ENCODE measurements around the gene SLC15A4.
"Not testable (repeated sequence)": the region's sequence is repeated elsewhere in the genome, so short reads cannot be mapped to it uniquely, and the experiment has no call there.

Gene SLC15A4

DNA sequence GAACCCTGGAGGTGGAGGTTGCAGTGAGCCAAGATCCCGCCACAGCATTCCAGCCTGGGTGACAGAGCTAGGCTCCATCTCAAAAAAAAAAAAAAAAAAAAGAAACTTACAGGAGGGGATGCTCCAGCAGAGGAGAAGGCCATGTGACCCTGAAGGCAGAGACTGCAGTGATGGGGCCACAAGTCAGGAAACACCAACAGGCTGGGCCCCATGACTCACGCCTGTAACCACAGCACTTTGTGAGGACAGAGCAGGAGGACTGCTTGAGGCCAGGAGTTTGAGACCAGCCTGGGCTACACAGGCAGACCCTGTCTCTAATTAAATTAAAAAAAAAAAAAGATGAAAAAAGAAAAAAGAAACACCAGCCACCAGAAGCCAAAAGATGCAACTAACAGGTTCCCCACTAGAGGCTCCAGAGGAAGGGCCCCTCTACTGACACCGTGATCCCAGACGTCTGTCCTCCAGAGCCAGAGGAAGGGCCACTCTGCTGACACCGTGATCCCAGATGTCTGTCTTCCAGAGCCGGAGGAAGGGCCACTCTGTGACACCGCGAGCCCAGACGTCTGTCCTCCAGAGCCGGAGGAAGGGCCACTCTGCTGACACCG, 20.4 kb upstream of the SLC15A4 start:
- DNase-seq (ENCODE audit: low read depth), result no peak

DNA sequence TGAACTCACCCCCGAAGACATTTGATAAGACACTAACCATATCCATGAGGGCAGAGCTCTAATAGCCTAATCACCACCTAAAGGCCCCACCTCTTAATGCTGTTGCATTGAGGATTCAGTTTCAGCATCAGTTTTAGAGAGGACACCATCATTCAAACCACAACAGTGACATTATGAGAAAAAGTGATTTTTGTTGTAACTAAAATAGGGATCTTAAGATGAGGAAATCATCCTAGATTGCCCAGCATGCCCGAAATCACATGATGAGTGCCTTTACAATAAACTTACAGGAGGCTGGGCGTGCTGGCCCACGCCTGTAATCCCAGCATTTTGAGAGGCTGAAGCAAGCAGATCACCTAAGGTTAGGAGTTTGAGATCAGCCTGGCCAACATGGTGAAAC, 19.8 kb upstream of the SLC15A4 start:
- DNase-seq (ENCODE audit: low read depth), result no peak

- DNase-seq (ENCODE audit: low read depth), result no peak
Measured at GRCh38 chr12:128842579-128842978, 18.8 kb upstream of the SLC15A4 start.

GRCh38 chr12:128840862-128841468, 17.2 kb upstream of the SLC15A4 start:
- DNase-seq (ENCODE audit: low read depth), result no peak

GRCh38 chr12:128839885-128840284, 16.1 kb upstream of the SLC15A4 start:
- DNase-seq (ENCODE audit: low read depth), result not testable (repeated sequence)

DNA sequence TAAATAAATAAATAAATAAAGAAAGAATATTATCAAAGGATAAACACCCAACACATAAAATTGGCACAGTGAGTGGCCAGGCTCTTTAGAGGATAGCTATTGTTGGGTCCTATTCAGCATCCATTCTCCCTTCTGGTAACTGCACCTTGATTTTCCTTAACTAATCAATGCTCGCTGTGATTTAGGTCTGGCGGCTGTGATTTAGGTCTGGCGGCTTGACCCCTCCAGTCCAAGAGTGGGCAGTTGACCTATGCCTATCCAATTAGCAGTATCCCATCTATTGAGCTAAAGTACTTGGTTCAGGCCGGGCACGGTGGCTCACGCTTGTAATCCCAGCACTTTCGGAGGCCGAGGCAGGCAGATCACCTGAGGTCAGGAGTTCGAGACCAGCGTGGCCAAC, 9.7 kb upstream of the SLC15A4 start:
- no peak for DNase-seq (ENCODE audit: low read depth)

- DNase-seq (ENCODE audit: low read depth), result no peak
Measured at GRCh38 chr12:128830505-128830893, 6.7 kb upstream of the SLC15A4 start.

DNA sequence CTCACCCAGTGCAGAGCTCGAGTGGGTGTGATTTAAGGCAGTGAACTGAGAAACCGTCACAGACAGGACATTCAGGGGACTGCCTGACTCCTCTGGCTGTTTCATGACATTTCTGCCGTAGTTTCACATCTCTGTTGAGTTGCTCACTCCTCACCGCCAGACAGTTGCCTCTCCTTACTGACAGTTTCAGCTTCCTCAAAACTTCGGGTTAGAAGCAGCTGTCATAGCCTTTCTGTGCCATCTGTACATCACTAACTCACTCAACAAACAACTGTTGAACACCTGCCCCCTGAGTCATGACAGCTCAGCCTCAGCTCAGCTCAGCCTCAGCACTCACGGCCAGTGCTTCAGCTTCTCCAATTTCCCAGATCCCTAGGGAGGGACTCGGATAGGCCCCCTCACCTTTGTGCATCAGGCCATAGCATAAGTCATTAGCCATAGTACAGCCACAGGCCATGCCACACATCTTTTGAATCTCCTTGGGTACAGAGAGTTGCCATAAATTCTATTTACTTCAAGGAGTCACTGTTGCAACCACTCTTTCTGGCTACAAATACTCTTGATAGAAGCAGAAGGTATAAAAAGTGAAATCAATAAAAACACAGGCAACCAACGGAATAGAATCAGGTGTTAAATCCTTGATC, 6.2 kb upstream of the SLC15A4 start:
- no peak for DNase-seq (ENCODE audit: low read depth)

DNA sequence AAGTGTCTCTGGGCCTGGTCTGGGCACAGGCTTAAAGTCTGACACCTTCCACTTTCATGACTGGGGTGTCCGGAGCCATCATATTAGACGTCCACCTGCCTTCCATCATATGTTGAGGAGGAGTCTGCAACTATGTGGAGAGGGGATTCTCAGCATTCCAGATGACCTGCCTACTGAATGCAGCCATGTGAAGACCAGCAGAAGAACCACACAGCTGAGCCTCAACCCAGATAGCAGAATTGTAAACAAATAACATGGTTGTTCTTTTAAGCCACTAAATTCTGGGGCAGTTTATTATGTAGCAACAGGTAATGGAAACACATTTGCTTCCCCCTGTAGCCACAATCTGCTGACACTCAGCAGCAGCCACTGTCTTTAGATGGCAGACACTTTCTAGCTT, 4.0 kb upstream of the SLC15A4 start:
- no peak for DNase-seq (ENCODE audit: low read depth)

DNA sequence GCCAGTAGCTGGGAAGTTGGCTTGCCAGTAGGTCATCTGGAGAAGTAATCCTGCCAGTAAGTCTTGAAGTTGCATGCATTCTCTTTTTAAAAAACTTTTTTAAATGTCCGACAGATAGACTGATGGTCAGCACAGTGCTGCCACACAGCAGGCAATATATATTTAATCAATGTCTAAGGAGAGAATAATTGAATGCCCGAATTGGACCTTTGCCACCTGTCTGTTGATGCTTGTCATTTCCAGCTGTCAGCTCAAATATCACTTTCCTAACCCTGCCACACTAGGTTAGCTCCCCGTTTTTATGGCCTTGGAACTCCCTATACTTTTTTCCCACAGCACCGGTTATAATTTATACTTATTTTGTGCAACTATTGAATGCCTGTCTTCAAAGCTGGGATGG, 2.1 kb upstream of the SLC15A4 start:
- no peak for DNase-seq (ENCODE audit: low read depth)

DNA sequence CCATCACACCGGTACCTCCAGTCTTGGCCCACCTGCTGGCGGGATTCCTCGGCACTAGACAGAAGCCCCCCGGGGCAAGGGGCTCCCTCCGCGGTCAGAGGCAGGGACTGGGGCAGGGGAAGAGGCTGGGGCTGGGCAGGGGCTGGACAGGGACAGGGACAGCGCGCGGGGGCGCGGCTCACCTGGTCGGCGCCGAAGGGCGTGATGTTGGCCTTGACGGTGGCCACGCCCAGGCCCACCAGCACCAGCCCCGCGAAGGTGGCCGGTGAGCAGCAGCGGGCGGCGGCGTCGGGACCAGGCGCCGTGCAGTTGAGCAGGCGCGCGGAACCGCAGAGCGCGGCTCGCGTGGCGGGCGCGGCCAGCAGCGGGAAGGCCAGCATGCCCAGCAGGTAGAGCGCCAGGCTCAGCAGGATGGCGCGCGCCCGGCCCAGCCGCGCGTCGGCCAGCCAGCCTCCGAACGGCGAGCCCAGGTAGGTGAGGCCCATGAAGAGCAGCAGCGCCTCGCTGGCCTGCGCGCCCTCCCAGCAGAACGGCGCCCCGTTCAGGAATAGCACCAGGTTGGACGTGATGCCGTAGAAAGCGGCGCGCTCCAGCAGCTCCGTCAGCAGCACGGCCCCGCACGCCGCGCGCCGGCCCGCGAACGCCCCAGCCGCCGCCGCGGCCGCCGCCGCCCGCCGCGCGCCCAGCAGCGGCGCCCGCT, 392 bp downstream of the SLC15A4 start:
- no peak for DNase-seq (ENCODE audit: low read depth)

DNA sequence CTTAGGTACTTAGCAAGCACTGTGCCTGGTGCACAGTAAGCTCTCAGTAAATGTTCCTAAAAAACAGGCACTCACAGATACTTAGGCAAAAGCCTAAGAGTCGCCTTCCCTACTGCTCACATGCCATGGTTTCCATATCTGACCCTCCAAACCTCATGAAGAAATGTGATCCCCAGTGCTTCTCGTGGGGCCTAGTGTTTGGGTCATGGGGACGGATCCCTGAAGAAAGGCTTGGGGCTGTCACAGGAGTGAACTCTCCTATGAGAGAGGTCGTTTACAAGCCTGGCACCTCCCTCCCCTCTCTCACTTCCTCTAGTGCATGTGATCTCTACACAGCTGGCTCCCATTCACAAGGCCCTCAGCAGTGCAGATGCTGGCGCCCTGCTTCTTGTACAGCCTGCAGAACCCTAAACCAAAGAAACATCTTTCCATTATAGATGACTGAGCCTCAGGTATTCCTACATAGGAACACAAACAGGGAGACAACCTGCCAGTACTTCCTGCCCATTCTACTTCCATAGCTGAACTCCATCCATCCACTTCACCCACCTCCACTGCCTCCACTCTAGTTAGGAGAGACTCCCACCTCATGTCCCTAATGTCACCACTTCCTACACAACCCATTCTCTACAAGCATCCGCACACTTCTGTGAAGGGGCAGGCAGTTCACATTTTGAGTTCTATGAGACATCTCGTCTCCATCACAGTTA, 2.9 kb downstream of the SLC15A4 start:
- no peak for DNase-seq (ENCODE audit: low read depth)

DNA sequence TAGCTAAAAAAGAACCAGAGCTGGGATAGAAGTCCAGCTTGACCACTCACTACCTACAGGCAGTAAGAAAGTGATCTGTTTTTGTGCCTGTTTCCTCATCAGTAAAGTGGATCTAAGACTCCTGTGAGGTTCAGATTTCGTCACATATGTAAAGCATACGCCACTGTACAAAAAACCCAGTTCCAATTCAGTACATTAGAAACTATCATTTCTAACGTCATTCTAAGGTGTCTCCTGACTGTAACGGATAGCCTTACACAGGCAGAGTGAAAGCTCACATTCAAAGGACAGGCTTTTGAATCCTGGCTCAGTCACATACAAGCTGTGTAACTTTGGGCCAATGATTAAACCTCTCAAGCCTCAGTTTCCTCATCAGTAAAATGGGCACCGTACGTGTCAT, 3.5 kb downstream of the SLC15A4 start:
- no peak for DNase-seq (ENCODE audit: low read depth)

DNA sequence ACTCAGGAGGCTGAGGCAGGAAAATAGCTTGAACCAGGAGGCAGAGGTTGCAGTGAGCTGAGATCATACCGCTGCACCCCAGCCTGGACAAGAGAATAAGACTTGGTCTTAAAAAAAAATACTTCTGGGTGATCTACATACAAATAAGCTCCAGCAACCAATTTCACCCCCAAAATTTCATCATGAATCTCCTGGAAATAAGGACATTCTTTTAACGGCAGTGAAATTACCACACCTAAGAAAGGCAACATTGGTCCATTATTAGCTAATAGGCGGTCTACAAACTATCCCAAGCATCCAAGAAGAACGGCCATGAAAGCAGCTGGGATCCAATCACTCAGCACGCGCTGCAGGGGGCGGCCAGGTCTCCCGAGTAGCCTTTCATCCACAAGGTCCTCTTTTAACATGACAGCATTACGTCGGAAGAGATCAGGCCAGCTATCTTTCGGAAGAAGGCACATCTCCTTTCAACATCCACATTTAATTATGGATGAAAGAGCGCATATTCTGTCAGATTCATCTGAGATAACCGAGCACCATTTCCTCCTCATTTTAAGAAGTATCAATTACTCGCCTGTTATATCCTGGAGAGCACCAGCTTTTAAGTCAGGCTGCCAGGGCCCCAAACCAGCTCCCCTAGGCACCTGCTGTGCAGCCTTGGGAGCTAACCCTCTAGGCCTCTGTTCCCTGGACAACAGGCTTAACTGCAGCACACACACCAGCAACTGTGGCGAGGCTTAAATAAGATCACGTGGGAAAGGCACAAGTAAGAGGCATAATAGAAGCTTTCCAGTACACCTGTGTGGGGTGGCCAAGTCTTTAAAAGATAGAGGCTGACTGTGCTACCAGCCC, 4.2 kb downstream of the SLC15A4 start:
- DNase-seq (ENCODE audit: low read depth), result no peak

DNA sequence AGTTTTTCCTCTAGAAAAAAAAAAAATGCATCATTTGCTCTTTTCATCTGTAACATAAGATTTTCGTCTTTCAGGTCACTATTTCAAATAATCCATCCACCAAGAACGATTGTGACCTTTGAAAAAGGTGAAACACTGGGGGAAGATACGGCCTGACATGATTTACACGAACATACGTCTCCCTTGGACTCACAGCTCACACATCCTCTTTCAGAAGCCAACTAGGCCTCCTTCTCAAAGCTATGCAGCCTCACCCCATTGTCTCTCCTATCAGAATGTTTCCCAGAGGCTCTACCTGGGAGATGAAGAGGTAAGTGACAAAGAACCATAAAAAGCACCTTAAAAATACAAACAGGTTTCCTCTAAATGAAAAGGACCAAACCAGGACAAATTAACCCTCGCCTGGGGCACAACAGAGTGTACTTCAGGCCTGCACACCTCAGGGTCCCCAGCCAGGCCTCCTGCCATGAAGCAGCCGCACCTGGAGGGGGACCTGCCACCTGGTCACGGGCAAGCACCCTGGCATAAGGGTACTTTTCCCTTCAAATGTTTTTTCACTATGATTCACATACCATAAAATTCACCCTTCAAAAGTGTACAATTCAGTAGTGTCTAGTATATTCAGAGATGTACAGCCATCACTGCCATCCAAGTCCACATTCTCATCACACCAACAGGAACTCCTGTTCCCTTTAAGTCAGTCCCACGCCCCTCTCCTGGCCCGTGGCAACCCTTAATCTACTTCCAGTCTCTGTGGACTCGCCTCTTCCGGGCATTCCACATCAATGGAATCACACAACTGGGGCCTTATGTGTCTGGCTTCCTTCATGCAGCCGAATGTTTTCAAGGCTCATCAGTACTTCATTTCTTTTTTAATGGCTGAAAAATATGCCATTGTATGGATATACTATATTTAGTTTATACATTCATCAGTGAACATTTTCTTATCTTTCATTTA, 5.4 kb downstream of the SLC15A4 start:
- no peak for DNase-seq (ENCODE audit: low read depth)

GRCh38 chr12:128817111-128818015, 6.4 kb downstream of the SLC15A4 start:
- no peak for DNase-seq (ENCODE audit: low read depth)

- no peak for DNase-seq (ENCODE audit: low read depth)
Measured at GRCh38 chr12:128816643-128816920, 7.2 kb downstream of the SLC15A4 start.

GRCh38 chr12:128815779-128816642, 7.7 kb downstream of the SLC15A4 start:
- DNase-seq (ENCODE audit: low read depth), result no peak

Data from non-pigmented ciliary epithelial cell (primary cell).